Activated CD8-positive, alpha-beta memory T cell treated with anti-CD3 and anti-CD28 coated beads for 36 hours (primary cell): ENCODE results near the gene TTR. TPM values are rescaled to one million over a fixed set of nuclear protein-coding genes. Genes with fewer than 3 reads are reported as not detected.

Experiments used
- CTCF ChIA-PET: fragments of 350-600 bp; sonication (Branson Sonifier 250); formaldehyde crosslinking; loops from one replicate; lab custom pipeline; 2021; ENCODE audit warnings: antibody characterized with exemption; lab: Charles Lee
- POLR2A ChIA-PET: fragments of 350-600 bp; sonication (Branson Sonifier 250); formaldehyde crosslinking; loops from one replicate; lab custom pipeline; 2021; ENCODE audit warnings: antibody characterized with exemption; lab: Charles Lee
- total RNA-seq, 2 experiments: library from RNA; stranded (reverse); gene quantifications; one replicate each; pipeline ENCODE4 v1.2.3, GENCODE V29; 2021

TTR gene
- total RNA-seq, 2 experiments from 2014 or later: not detected

DNA sequence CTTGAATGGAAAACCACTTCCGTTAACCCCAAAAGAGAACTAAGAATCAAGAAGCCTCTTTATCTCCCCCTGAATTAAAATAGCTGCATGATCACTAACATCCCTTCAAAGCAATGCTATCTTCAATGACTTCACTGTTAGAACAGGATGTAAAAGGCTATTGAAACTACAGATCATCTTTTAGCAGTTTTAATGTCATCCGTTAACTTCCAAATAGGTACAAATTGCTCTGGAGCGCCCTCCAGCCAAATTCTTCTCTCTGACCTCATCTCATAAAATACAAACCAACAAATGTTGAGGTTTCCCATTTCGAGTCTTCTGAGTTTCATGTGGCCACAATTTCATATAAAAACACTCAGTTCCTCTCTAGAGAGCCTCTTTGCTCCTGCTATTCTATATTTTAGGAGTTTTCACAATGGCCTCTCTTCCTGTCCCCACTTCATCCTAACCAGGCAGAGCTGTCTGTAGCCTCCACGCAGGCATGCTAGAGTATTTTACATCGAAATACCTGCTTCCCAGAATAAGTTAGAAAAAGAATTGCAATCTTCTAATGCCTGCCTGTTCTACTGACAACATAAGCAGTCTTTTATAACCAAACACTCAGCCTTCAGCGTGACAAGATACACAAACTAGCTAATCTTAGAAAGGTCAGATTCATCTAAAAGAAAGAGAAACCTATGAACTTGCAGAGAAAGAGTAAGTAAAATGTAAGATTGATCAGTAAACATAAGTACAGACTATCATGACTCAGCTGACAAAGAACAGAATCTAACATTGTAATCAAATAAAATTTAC, 54.9 kb downstream of the TTR start:
- POLR2A ChIA-PET: no interaction called here
- CTCF ChIA-PET: no interaction called here

DNA sequence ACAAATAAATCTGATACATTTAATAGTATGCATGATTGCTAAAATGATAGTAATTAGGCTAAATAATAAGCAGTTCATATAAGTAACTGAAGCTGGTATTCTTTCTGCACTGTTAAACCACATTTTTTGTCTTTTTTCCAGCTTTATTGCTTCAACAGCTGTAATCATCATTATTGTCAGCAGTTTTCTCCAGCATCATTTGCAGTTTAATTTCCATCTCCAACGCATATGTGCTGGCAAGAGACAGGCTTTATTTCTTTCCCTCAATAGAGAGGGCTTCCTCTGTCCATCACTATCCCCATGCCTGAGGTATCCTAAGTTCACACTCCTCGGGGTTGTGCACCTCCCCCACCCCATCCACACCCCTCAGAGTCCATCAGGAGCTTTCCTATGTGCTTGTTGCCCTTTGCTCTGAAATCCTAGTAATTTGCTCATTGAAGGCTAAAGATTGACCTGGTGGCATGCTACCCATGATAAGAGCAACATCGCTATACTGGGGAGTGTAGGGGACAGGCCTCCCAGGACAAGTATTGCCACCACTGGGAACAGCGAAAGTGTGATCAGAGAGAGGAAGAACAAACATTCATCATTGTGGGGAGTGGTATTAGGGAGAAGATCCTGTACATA, 55.6 kb downstream of the TTR start:
- POLR2A ChIA-PET: no interaction called here
- CTCF ChIA-PET: no interaction called here

Other genes starting within 250 kb of the TTR start
- gene DSG4, start 215.1 kb upstream of the TTR start, total RNA-seq: not detected
- not detected for gene DSG3, start 144.1 kb upstream of the TTR start, total RNA-seq
- gene DSG2, start 93.7 kb upstream of the TTR start, total RNA-seq: under 1 TPM; 0.15 to 0.23 TPM
- 1 to 10 TPM; 3.8 to 4.3 TPM for gene B4GALT6, start 92.7 kb downstream of the TTR start, total RNA-seq
- gene SLC25A52, start 169.0 kb downstream of the TTR start, total RNA-seq: not detected